HepG2 (cell line): ENCODE measurements around the gene TNIP3. TPM values are rescaled to one million over a fixed set of nuclear protein-coding genes. Genes with fewer than 3 reads are reported as not detected.

Experiments used
- ATAC-seq: fragments of 200-7000 bp; cut with Tn5 transposase; 3 replicates; pipeline ENCODE4 v1.9.1; 2020; ENCODE audit warnings: mild to moderate bottlenecking, moderate library complexity
- BruUV-seq: library from RNA; stranded (reverse); fragments of 400-500 nt; replicated peaks from 2 replicates; lab custom pipeline; 2021; lab: Mats Ljungman, UMichigan
- CTCF ChIA-PET: fragments of 300-600 bp; formaldehyde crosslinking; extraction: SDS; loops from one replicate; lab custom pipeline; 2021; ENCODE audit warnings: low total read pairs, inconsistent platforms, low intra/inter-chr PET ratio; lab: Yijun Ruan, JAX
- POLR2A ChIA-PET: fragments of 350-600 bp; sonication (Branson Sonifier 250); formaldehyde crosslinking; loops from one replicate; lab custom pipeline; 2020; ENCODE audit warnings: antibody characterized with exemption, inconsistent platforms; lab: Yijun Ruan, JAX
- DNase-seq: peaks from one replicate; pipeline ENCODE4 v3.0.0-alpha.2; 2015; ENCODE audit warnings: low spot score
- FAIRE-seq: peaks from 3 replicates; lab custom pipeline; 2011; peaks lifted over from hg19 to GRCh38; lab: Jason Lieb, UNC
- H2AFZ ChIP-seq: one replicate; pipeline ENCODE4 v1.6.1; 2011; ENCODE audit warnings: low read length, inconsistent platforms
- H3K27ac ChIP-seq: fragments of 300-600 bp; 3 replicates; pipeline ENCODE4 v1.8.0; 2011; ENCODE audit warnings: mixed run types, mild to moderate bottlenecking, mixed read lengths, low read length, inconsistent platforms; ENCODE audit not compliant: insufficient read depth; ENCODE audit errors: extremely low read length
- H3K27me3 ChIP-seq, 2 experiments: fragments of 200-600 bp in 1 of 2; 2 replicates in 1 of 2; 3 replicates in 1 of 2; pipeline versions ENCODE4 v1.6.0 to v1.8.0; 2011; ENCODE audit warnings: low read length in 2 of 2, mild to moderate bottlenecking in 2 of 2, moderate library complexity in 2 of 2, inconsistent platforms in 1 of 2; ENCODE audit not compliant: insufficient read depth in 2 of 2, control insufficient read depth in 1 of 2
- H3K36me3 ChIP-seq, 2 experiments: fragments of 200-600 bp in 1 of 2; replicated peaks in 1 of 2; 2 replicates in 1 of 2; 3 replicates in 1 of 2; pipeline versions ENCODE4 v1.5.1 to v1.8.0; 2011; ENCODE audit warnings: low read length in 2 of 2, inconsistent platforms in 1 of 2; ENCODE audit not compliant: insufficient read depth in 2 of 2, control insufficient read depth in 1 of 2
- H3K4me1 ChIP-seq: 2 replicates; pipeline ENCODE4 v1.5.1; 2012; ENCODE audit warnings: low read length, inconsistent platforms; ENCODE audit not compliant: insufficient read depth
- H3K4me2 ChIP-seq: 2 replicates; pipeline ENCODE4 v1.6.0; 2011; ENCODE audit warnings: low read depth, low read length, inconsistent platforms
- H3K4me3 ChIP-seq, 3 experiments: fragments of 200-600 bp in 1 of 3; sonication (generic), shearing (Covaris generic) in 1 of 3; replicated peaks in 1 of 3; 2 replicates each; pipeline ENCODE4 v1.5.1; 2011 to 2016; ENCODE audit warnings: low read length in 3 of 3, inconsistent platforms in 2 of 3, low read depth in 2 of 3, mild to moderate bottlenecking in 2 of 3, control low read depth in 1 of 3, mixed read lengths in 1 of 3; ENCODE audit not compliant: insufficient read depth in 1 of 3
- H3K79me2 ChIP-seq: one replicate; pipeline ENCODE4 v1.6.1; 2011; ENCODE audit warnings: low read length, inconsistent platforms; ENCODE audit not compliant: insufficient read depth
- H3K9ac ChIP-seq: 2 replicates; pipeline ENCODE4 v1.6.0; 2011; ENCODE audit warnings: mild to moderate bottlenecking, low read depth, low read length, inconsistent platforms; ENCODE audit not compliant: insufficient read depth
- H3K9me3 ChIP-seq: 2 replicates; pipeline ENCODE4 v1.5.1; 2012; ENCODE audit warnings: mild to moderate bottlenecking, low read length
- H4K20me1 ChIP-seq: 2 replicates; pipeline ENCODE4 v1.6.0; 2011; ENCODE audit warnings: inconsistent platforms, mild to moderate bottlenecking, low read length, moderate library complexity; ENCODE audit not compliant: insufficient read depth
- ATF6 ChIP-seq: sonication (generic); formaldehyde crosslinking; conservative IDR thresholded peaks from 2 replicates; pipeline ENCODE4 v1.4.0; 2020; ENCODE audit warnings: missing genetic modification reagents
- ATF7-NPFF ChIP-seq: sonication (generic); formaldehyde crosslinking; IDR thresholded peaks from 2 replicates; pipeline ENCODE4 v1.8.1; 2023; ENCODE audit warnings: mild to moderate bottlenecking, low read depth, missing genetic modification reagents, moderate library complexity
- GTF3A ChIP-seq: sonication (generic); formaldehyde crosslinking; conservative IDR thresholded peaks from 2 replicates; pipeline ENCODE4 v1.4.0; 2020; ENCODE audit warnings: mild to moderate bottlenecking, missing genetic modification reagents
- KAT2B ChIP-seq: fragments of 150-350 bp; IDR thresholded peaks from 2 replicates; pipeline ENCODE4 v1.6.1; 2014; ENCODE audit warnings: low read depth, low read length, borderline replicate concordance
- KLF11 ChIP-seq: IDR thresholded peaks from 2 replicates; pipeline ENCODE4 v1.6.1; 2016; ENCODE audit warnings: missing compliant biosample characterization
- MBD4 ChIP-seq: IDR thresholded peaks from 2 replicates; pipeline ENCODE4 v1.6.1; 2012; ENCODE audit warnings: low read length, inconsistent platforms, borderline replicate concordance
- MED8 ChIP-seq: sonication (generic); formaldehyde crosslinking; IDR thresholded peaks from 2 replicates; pipeline ENCODE4 v1.8.1; 2023; ENCODE audit warnings: mild to moderate bottlenecking, missing genetic modification reagents; ENCODE audit not compliant: insufficient replicate concordance
- MEIS1 ChIP-seq: sonication (generic); formaldehyde crosslinking; IDR thresholded peaks from 2 replicates; pipeline ENCODE4 v1.9.0; 2021; ENCODE audit warnings: mild to moderate bottlenecking, missing genetic modification reagents, moderate library complexity, borderline replicate concordance
- REPIN1 ChIP-seq: sonication (generic); formaldehyde crosslinking; IDR thresholded peaks from 2 replicates; pipeline ENCODE4 v1.8.0; 2022; ENCODE audit warnings: missing genetic modification reagents, low read depth, mild to moderate bottlenecking, borderline replicate concordance
- ZNF180 ChIP-seq: sonication (generic); formaldehyde crosslinking; IDR thresholded peaks from 2 replicates; pipeline ENCODE4 v1.4.0; 2020; ENCODE audit warnings: low read depth, missing genetic modification reagents, borderline replicate concordance
- ZNF225 ChIP-seq: sonication (generic); formaldehyde crosslinking; IDR thresholded peaks from 2 replicates; pipeline ENCODE4 v1.4.0; 2020; ENCODE audit warnings: mild to moderate bottlenecking, missing genetic modification reagents
- ZNF350 ChIP-seq: sonication (generic); formaldehyde crosslinking; IDR thresholded peaks from 2 replicates; pipeline ENCODE4 v1.4.0; 2020; ENCODE audit warnings: mild to moderate bottlenecking, low read depth, missing genetic modification reagents, borderline replicate concordance
- ZNF572 ChIP-seq: sonication (generic); formaldehyde crosslinking; IDR thresholded peaks from 2 replicates; pipeline ENCODE4 v1.5.1; 2020; ENCODE audit warnings: mild to moderate bottlenecking, missing genetic modification reagents
- ZZZ3 ChIP-seq: sonication (generic); formaldehyde crosslinking; IDR thresholded peaks from 2 replicates; pipeline ENCODE4 v1.4.0; 2020; ENCODE audit warnings: missing genetic modification reagents, mild to moderate bottlenecking, borderline replicate concordance
- WGBS: methylation state at CpG from one replicate; pipeline ENCODE4 v1.1.6; 2017; ENCODE audit warnings: low lambda C conversion rate; 5-methylcytosine and 5-hydroxymethylcytosine counted together
- in situ Hi-C: cut with HindIII; loops from 2 replicates; pipeline ENCODE4 v1.10.0; 2017; ENCODE audit warnings: low pct_unique_long_range_greater_than_20kb; ENCODE audit not compliant: extremely low pct_ligation_motif_present
- intact Hi-C: fragments of 100-400 bp; cut with micrococcal nuclease; formaldehyde crosslinking; loops from one replicate; pipeline ENCODE4 v1.10.0; 2022; ENCODE audit not compliant: unreplicated experiment
- polyA plus RNA-seq, 8 experiments: library from polyadenylated mRNA; depleted of rRNA in 3 of 8; stranded (reverse) in 7 of 8; unstranded in 1 of 8; fragments of >200 nt; fragmentation: Illumina TruSeq in 4 of 8; extraction: Trizol in 4 of 8; gene quantifications; 2 replicates each; pipeline versions ENCODE4 v1.2.1 to v1.2.3, GENCODE V29; 2011 to 2016; ENCODE audit warnings: low read depth in 4 of 8, missing spikeins in 1 of 8, mixed read lengths in 1 of 8; ENCODE audit not compliant: insufficient read depth in 1 of 8
- total RNA-seq, 5 experiments: library from RNA; depleted of rRNA; stranded (reverse); fragments of >200 nt; fragmentation: Illumina TruSeq; extraction: Trizol; gene quantifications; 2 replicates each; pipeline ENCODE4 v1.2.3, GENCODE V29; 2016; ENCODE audit warnings: low read depth in 1 of 5
- TF ChIP-seq, protein P1 (sequence below): sonication (generic); formaldehyde crosslinking; IDR thresholded peaks from 2 replicates; pipeline ENCODE4 v1.4.0; 2020; ENCODE audit warnings: mild to moderate bottlenecking, missing genetic modification reagents

TNIP3 gene
- total and polyA plus RNA-seq, 2 of the 13 experiments (the other 11 are each of a cell fraction or from before 2014, with no cell fraction given): not detected

GRCh38 chr4:121187206-121187605 is 23.1 kb upstream of the TNIP3 start (continued):
- TF ChIP-seq, protein P1, sequence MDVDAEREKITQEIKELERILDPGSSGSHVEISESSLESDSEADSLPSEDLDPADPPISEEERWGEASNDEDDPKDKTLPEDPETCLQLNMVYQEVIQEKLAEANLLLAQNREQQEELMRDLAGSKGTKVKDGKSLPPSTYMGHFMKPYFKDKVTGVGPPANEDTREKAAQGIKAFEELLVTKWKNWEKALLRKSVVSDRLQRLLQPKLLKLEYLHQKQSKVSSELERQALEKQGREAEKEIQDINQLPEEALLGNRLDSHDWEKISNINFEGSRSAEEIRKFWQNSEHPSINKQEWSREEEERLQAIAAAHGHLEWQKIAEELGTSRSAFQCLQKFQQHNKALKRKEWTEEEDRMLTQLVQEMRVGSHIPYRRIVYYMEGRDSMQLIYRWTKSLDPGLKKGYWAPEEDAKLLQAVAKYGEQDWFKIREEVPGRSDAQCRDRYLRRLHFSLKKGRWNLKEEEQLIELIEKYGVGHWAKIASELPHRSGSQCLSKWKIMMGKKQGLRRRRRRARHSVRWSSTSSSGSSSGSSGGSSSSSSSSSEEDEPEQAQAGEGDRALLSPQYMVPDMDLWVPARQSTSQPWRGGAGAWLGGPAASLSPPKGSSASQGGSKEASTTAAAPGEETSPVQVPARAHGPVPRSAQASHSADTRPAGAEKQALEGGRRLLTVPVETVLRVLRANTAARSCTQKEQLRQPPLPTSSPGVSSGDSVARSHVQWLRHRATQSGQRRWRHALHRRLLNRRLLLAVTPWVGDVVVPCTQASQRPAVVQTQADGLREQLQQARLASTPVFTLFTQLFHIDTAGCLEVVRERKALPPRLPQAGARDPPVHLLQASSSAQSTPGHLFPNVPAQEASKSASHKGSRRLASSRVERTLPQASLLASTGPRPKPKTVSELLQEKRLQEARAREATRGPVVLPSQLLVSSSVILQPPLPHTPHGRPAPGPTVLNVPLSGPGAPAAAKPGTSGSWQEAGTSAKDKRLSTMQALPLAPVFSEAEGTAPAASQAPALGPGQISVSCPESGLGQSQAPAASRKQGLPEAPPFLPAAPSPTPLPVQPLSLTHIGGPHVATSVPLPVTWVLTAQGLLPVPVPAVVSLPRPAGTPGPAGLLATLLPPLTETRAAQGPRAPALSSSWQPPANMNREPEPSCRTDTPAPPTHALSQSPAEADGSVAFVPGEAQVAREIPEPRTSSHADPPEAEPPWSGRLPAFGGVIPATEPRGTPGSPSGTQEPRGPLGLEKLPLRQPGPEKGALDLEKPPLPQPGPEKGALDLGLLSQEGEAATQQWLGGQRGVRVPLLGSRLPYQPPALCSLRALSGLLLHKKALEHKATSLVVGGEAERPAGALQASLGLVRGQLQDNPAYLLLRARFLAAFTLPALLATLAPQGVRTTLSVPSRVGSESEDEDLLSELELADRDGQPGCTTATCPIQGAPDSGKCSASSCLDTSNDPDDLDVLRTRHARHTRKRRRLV (CRISPR knock-in tag): no peak
- TF ChIP-seq KAT2B (no peak), MEIS1 (no peak)

GRCh38 chr4:121185960-121186359 is 21.8 kb upstream of the TNIP3 start:
- BruUV-seq: no TSS peak
- CTCF ChIA-PET: no interaction called here
- WGBS: 25% methylated on average over 10 of the region's 10 CpGs
- TF ChIP-seq ATF6 (CRISPR knock-in tag): no peak
- TF ChIP-seq ZNF350: no peak
- TF ChIP-seq KLF11 (CRISPR knock-in tag): no peak
- TF ChIP-seq ZNF225: no peak
- TF ChIP-seq ZNF180 (CRISPR knock-in tag): no peak
- no peak for TF ChIP-seq MED8 (CRISPR knock-in tag)
- no peak for TF ChIP-seq ZNF572 (CRISPR knock-in tag)
- no peak for TF ChIP-seq ZZZ3 (CRISPR knock-in tag)
- no peak for TF ChIP-seq GTF3A
- TF ChIP-seq ATF7-NPFF: no peak
- no peak for TF ChIP-seq MBD4
- no peak for TF ChIP-seq REPIN1 (CRISPR knock-in tag)

More at GRCh38 chr4:121185960-121186359, 21.8 kb upstream of the TNIP3 start:
- Histone ChIP-seq H3K4me1 (no peaks in the 10 kb centered on the region), H3K79me2 (no peaks in the 10 kb centered on the region), H3K27me3 (no peaks in the 10 kb centered on the region), H3K9me3 (no peaks in the 10 kb centered on the region), H3K27ac (no peak overlapping the region), H3K36me3 (no peaks in the 10 kb centered on the region), H3K9ac (no peak overlapping the region), H3K4me2 (no peak overlapping the region), H3K4me3 (no peak overlapping the region), H2AFZ (no peak overlapping the region), H4K20me1 (no peaks in the 10 kb centered on the region)
- no peak for DNase-seq
- no peak for ATAC-seq
- POLR2A ChIA-PET: no interaction called here
- FAIRE-seq: no peak
- in situ Hi-C loops: no loop called here
- intact Hi-C loops: no loop called here
